Left ventricle myocardium inferior (tissue), 1 donor: ENCODE measurements around the gene ODAD3. TPM values are rescaled to one million over a fixed set of nuclear protein-coding genes. Genes with fewer than 3 reads are reported as not detected.

ENCODE experiments used
- DNase-seq: peaks from one replicate; pipeline ENCODE4 v3.0.0-alpha.2; 2020
- H3K27ac ChIP-seq: fragments of 200-600 bp; replicated peaks from 2 replicates; pipeline ENCODE4 v1.8.0; 2021
- H3K27me3 ChIP-seq: fragments of 200-600 bp; 2 replicates; pipeline ENCODE4 v1.8.0; 2021; ENCODE audit warnings: low read depth
- H3K36me3 ChIP-seq: fragments of 200-600 bp; 2 replicates; pipeline ENCODE4 v1.8.0; 2021
- H3K4me1 ChIP-seq: fragments of 200-600 bp; 2 replicates; pipeline ENCODE4 v1.8.0; 2021
- H3K4me3 ChIP-seq: fragments of 200-600 bp; 2 replicates; pipeline ENCODE4 v1.8.0; 2021; ENCODE audit warnings: mild to moderate bottlenecking, moderate library complexity
- H3K9me3 ChIP-seq: fragments of 200-600 bp; replicated peaks from 2 replicates; pipeline ENCODE4 v1.8.0; 2021
- intact Hi-C: fragments of 100-400 bp; cut with micrococcal nuclease; formaldehyde crosslinking; loops from one replicate; pipeline ENCODE4 v1.11.0; 2022
- total RNA-seq: library from RNA; stranded (reverse); fragmentation: NEBNext Ultra II Directional; extraction: Animal tissue kit (Norgen Biotek cat#: 25700); gene quantifications from one replicate; pipeline ENCODE4 v1.2.1, GENCODE V29; 2021
- TF ChIP-seq, protein P1 (sequence below): fragments of 200-600 bp; IDR thresholded peaks from 2 replicates; pipeline ENCODE4 v1.8.0; 2021; ENCODE audit warnings: antibody characterized with exemption, mild to moderate bottlenecking, borderline replicate concordance
- donor health status: DM: no; HTN: yes; CAD: no; lungs with severe emphysema.

ODAD3 gene
- total RNA-seq, 1 donor from 2014 or later, result 0.77 TPM

DNA sequence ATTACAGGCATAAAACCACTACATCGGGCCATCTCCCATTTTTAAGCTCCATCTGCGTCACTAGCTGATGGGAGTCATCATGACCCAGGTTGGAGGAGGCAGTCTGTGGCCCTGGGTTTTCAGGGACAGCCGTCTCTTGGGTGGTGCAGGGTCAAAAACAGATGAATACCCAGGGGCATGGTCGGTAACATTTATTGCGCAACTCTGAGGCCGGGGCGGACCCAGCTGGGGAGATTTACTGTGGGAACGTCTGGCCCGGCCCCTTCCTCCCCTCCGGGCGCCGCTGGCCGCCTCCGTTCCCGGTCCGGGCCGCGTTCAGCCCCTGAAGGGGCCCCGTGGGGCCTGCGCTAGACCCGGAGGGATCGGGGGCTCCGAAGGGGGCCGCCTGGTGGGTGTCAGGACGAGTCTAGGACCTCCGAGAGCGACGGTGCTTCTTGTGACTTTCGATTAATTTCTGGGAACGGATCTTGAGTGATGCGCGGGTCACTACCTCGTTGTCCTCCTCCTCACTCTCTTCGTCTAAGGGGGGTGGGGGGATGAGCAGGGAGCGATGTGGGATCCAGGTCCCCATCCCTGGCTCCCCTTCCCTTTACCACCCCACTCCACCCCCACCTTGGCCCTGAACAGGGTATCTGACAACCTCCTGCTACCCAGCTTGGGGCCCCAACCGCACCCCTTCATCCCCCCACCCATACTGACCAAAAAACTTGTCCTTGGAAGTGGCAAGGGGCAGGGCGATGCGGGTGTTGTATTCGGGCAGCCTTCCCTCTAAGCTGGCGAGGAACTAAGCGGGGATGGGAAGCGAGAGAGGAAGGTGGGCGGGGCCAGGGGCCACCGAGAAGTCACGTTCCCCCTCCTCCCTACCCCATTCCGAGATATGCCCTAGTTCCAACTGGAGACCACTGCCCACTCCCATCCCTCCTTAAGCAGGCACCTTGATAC, 14.2 kb downstream of the ODAD3 start:
- DNase-seq, result peak; percentile 85
- no peaks in the 10 kb centered on the region for H3K36me3 ChIP-seq
- H3K4me1 ChIP-seq, result peaks cover 55% of the 10 kb centered on the region
- peak overlapping the region; percentile 84 for H3K27ac ChIP-seq
- peaks cover 86% of the 10 kb centered on the region for H3K27me3 ChIP-seq
- TF ChIP-seq, protein P1, sequence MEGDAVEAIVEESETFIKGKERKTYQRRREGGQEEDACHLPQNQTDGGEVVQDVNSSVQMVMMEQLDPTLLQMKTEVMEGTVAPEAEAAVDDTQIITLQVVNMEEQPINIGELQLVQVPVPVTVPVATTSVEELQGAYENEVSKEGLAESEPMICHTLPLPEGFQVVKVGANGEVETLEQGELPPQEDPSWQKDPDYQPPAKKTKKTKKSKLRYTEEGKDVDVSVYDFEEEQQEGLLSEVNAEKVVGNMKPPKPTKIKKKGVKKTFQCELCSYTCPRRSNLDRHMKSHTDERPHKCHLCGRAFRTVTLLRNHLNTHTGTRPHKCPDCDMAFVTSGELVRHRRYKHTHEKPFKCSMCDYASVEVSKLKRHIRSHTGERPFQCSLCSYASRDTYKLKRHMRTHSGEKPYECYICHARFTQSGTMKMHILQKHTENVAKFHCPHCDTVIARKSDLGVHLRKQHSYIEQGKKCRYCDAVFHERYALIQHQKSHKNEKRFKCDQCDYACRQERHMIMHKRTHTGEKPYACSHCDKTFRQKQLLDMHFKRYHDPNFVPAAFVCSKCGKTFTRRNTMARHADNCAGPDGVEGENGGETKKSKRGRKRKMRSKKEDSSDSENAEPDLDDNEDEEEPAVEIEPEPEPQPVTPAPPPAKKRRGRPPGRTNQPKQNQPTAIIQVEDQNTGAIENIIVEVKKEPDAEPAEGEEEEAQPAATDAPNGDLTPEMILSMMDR, result no peak
- intact Hi-C loops, result no loop called here
- H3K9me3 ChIP-seq, result no peaks in the 10 kb centered on the region
- H3K4me3 ChIP-seq, result peak overlapping the region; percentile 66

DNA sequence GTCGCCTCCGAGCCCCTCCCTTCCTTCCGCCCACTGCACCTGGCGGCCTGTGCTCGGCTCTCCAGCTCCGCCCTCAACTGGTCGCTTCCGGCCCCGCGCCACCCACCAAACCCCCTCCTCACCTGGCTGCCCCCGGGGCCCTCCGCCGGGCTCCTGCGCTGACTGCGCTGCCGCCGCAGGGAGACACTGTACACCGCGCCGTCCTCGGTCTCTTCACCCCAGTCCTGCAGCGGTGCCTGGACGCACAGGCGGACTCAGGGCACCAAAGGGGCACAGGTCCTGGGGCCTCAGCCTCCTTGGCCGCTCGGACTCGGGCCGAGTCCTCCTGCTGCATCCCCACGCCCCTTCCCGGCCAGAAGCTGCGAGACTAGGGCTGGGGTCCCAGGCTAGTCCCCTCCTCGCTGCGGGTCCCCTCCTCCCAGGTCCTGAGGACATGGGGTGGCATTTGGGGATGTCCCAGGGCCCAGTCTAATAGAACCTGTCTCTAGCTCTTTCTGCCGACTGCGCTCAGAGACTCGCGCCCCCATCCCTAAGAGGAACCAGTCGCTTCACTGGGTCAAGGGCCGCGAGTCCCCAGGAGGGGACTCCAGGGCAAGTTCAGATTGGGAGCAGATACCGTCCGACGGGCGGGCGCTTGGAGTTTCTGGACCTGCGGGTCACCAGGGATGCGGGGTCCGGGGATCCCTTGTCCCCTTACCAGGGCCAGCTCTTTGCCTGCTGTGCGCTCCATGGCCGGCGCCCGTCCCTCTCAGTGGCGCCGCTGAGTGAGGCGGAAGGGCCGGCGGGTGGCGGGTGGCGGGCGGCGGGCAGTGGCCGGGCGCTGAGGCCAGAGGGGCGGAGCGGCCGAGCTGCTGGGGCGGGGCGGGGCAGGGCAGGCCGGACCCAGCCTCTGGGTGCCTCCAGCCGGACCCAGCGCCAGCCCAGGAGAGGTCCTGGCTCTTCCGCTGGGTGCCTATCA, 16.1 kb downstream of the ODAD3 start, which contains the start of gene RGL3:
TSS of gene RGL3 (minus strand) at position 766 of the 958 bp plus-strand sequence. CDS start at position 730, 36 bp downstream.
- peak; percentile 67 for DNase-seq
- H3K9me3 ChIP-seq, result no peaks in the 10 kb centered on the region
- H3K4me3 ChIP-seq, result peak within 1 kb of the TSS; percentile 66
- H3K4me1 ChIP-seq, result peaks cover 54% of the 10 kb centered on the region
- H3K36me3 ChIP-seq, result no peaks in the 10 kb centered on the region
- peaks cover 88% of the 10 kb centered on the region for H3K27me3 ChIP-seq
- intact Hi-C loops, result no loop called here
- TF ChIP-seq, protein P1, result no peak
- H3K27ac ChIP-seq, result peak within 1 kb of the TSS; percentile 84

GRCh38 chr19:11418094-11418548, 16.8 kb downstream of the ODAD3 start:
- peaks cover 48% of the 10 kb centered on the region for H3K4me1 ChIP-seq
- no peak for DNase-seq
- intact Hi-C loops, result no loop called here
- H3K36me3 ChIP-seq, result no peaks in the 10 kb centered on the region
- TF ChIP-seq, protein P1, result no peak
- H3K27me3 ChIP-seq, result peaks cover 81% of the 10 kb centered on the region
- H3K27ac ChIP-seq, result peak overlapping the region; percentile 84
- H3K9me3 ChIP-seq, result no peaks in the 10 kb centered on the region
- peak overlapping the region; percentile 66 for H3K4me3 ChIP-seq

- intact Hi-C loops, result no loop called here
- peaks cover 32% of the 10 kb centered on the region for H3K4me1 ChIP-seq
- no peak overlapping the region for H3K4me3 ChIP-seq
- no peak for DNase-seq
- H3K27ac ChIP-seq, result no peak overlapping the region
- peaks cover 65% of the 10 kb centered on the region for H3K27me3 ChIP-seq
- H3K9me3 ChIP-seq, result no peaks in the 10 kb centered on the region
- TF ChIP-seq, protein P1, result no peak
- no peaks in the 10 kb centered on the region for H3K36me3 ChIP-seq
Observed at GRCh38 chr19:11416346-11417052, 18.4 kb downstream of the ODAD3 start.
